Mucosa of stomach (tissue), 1 donor: ENCODE measurements around the gene PIMREG.
"Not testable (repeated sequence)": the region's sequence is repeated elsewhere in the genome, so short reads cannot be mapped to it uniquely, and the experiment has no call there.

Experiments used
- H3K27me3 ChIP-seq: one replicate; pipeline ENCODE4 v1.7.0; 2013; ENCODE audit warnings: mild to moderate bottlenecking, low read length; ENCODE audit not compliant: control insufficient read depth, insufficient read depth
- H3K36me3 ChIP-seq: one replicate; pipeline ENCODE4 v1.7.0; 2013; ENCODE audit warnings: low read length; ENCODE audit not compliant: control insufficient read depth, insufficient read depth
- H3K4me1 ChIP-seq: one replicate; pipeline ENCODE4 v1.7.0; 2013; ENCODE audit warnings: mild to moderate bottlenecking, low read length; ENCODE audit not compliant: control insufficient read depth, insufficient read depth
- H3K4me3 ChIP-seq: one replicate; pipeline ENCODE4 v1.7.0; 2013; ENCODE audit warnings: low read length
- H3K9ac ChIP-seq: one replicate; pipeline ENCODE4 v1.7.0; 2013; ENCODE audit warnings: mild to moderate bottlenecking, low read length, moderate library complexity
- H3K9me3 ChIP-seq: one replicate; pipeline ENCODE4 v1.7.0; 2013; ENCODE audit warnings: mild to moderate bottlenecking, low read length, moderate library complexity; ENCODE audit not compliant: control insufficient read depth
- donor health status: Pancreatic carcinoma.

PIMREG gene

DNA sequence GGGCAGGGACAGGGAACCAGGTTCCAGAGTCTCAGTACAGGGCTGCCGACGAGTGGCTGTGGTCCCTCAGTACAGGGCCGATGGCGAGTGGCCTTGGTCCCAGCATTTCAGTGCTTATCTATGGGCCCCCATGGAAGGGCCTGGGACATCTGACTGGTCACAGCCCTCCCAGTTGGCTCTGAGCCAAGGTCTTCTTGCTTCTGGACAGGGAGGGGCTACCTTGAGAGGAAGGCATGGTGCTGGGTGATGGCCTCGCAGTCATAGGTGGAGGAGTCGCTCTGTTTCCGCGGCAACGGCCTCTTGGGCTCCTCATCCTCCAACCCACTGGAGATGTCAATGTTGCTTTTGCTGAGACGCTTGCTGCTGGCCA, 32.5 kb downstream of the PIMREG start:
- Histone ChIP-seq H3K4me3 (no peak overlapping the region), H3K4me1 (no peaks in the 10 kb centered on the region), H3K27me3 (no peaks in the 10 kb centered on the region), H3K9ac (no peak overlapping the region), H3K9me3 (no peaks in the 10 kb centered on the region), H3K36me3 (no peaks in the 10 kb centered on the region)

GRCh38 chr17:6477831-6478383, 33.7 kb downstream of the PIMREG start:
- no peak overlapping the region for H3K4me3 ChIP-seq
- no peaks in the 10 kb centered on the region for H3K9me3 ChIP-seq
- H3K36me3 ChIP-seq: no peaks in the 10 kb centered on the region
- H3K27me3 ChIP-seq: no peaks in the 10 kb centered on the region
- no peaks in the 10 kb centered on the region for H3K4me1 ChIP-seq
- H3K9ac ChIP-seq: no peak overlapping the region

DNA sequence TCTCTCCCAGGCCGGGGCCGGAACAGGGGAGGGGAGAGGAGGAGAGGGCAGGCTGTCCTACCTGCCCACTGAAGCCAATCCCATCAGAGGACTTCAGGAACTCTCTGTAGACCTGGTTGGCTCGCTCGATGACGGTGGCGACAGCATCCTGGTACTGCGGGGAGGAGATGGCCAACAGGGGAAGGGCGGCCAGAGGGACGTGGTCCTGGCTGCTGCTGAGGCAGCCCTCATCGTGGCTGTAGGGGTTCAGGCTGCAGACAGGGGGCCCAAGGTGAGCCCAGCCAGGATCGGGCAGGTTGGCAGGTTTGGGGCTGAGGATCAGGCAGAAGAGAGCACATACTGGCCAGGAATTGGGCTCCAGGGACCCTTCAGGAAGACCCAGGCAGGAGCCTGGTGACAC, 34.2 kb downstream of the PIMREG start:
- no peaks in the 10 kb centered on the region for H3K36me3 ChIP-seq
- H3K27me3 ChIP-seq: no peaks in the 10 kb centered on the region
- H3K9ac ChIP-seq: no peak overlapping the region
- H3K9me3 ChIP-seq: no peaks in the 10 kb centered on the region
- H3K4me1 ChIP-seq: no peaks in the 10 kb centered on the region
- H3K4me3 ChIP-seq: no peak overlapping the region

DNA sequence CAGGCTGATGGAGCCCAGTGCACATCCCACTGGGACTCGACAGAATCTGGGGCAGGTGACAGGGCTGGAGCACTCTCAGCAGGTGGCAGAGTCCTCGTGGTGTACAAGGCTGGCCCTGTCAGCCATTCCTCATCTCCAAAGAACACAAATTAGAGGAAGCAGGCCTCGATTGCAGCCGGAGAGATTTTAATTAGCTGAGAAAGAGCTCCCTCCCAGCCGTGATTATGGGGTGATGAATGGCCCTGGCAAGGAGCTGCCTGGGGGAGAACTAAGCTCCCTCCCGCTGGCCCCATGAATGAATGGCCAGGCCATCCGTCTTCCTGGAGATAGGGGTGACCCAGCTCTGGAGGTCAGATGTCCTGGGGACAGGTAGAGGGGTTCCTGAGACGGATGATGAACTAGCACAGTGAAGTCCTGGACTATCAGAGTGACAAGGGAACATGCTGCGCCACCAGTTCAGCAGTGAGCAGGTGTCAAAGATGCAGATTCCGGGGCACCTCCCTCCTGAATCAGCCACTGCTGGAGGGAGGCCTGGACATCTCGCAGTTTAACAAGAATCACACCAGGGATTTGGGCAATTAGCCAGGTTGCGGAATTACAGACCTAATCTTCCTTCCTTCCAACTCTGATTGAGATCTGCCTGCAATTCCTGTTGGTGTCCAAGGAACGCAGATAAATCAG, 35.5 kb downstream of the PIMREG start:
- no peak overlapping the region for H3K4me3 ChIP-seq
- H3K9me3 ChIP-seq: no peaks in the 10 kb centered on the region
- H3K9ac ChIP-seq: no peak overlapping the region
- no peaks in the 10 kb centered on the region for H3K4me1 ChIP-seq
- no peaks in the 10 kb centered on the region for H3K27me3 ChIP-seq
- H3K36me3 ChIP-seq: no peaks in the 10 kb centered on the region

DNA sequence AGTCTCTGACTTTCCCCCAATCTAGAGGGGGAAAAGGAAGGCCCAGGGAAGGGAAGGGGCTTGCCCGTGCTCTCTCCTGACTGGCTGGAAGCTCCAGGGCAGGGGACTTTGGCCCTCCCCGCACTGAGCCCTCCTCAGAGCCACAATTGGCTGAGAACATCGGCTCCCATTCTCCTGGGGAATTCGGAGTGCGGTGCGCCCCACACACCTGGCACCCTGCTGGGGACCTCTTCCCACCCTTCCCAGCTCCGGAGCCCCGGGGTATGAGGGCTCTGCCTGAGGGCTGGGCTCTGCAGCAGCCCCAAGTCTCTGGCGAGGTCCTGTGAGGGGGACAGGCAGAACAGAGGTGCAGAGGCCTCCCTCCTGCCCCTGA, 36.0 kb downstream of the PIMREG start:
- no peaks in the 10 kb centered on the region for H3K27me3 ChIP-seq
- no peaks in the 10 kb centered on the region for H3K36me3 ChIP-seq
- H3K9ac ChIP-seq: no peak overlapping the region
- H3K9me3 ChIP-seq: no peaks in the 10 kb centered on the region
- H3K4me3 ChIP-seq: no peak overlapping the region
- no peaks in the 10 kb centered on the region for H3K4me1 ChIP-seq

- no peak overlapping the region for H3K9ac ChIP-seq
- H3K27me3 ChIP-seq: no peaks in the 10 kb centered on the region
- H3K4me3 ChIP-seq: no peak overlapping the region
- H3K4me1 ChIP-seq: no peaks in the 10 kb centered on the region
- H3K9me3 ChIP-seq: no peaks in the 10 kb centered on the region
- H3K36me3 ChIP-seq: no peaks in the 10 kb centered on the region
Measured at GRCh38 chr17:6482105-6482455, 37.8 kb downstream of the PIMREG start.

DNA sequence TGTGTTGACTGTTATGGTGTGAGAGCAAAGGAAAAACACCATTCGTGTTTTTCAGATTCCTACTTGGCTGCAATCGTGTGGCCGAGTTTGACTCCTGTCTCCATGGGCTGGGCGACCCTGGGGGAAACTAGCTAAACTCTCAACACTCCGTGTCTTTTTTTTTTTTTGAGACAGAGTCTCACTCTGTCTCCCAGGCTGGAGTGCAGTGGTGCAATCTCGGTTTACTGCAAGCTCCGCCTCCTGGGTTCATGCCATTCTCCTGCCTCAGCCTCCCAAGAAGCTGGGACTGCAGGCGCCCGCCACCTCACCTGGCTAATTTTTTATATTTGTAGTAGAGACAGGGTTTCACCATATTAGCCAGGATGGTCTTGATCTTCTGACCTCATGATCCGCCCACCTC, 38.5 kb downstream of the PIMREG start:
- not testable (repeated sequence) for H3K9me3 ChIP-seq, H3K4me1 ChIP-seq, H3K4me3 ChIP-seq, H3K9ac ChIP-seq, H3K36me3 ChIP-seq, H3K27me3 ChIP-seq

- no peaks in the 10 kb centered on the region for H3K36me3 ChIP-seq
- no peaks in the 10 kb centered on the region for H3K4me1 ChIP-seq
- no peak overlapping the region for H3K9ac ChIP-seq
- H3K9me3 ChIP-seq: no peaks in the 10 kb centered on the region
- no peaks in the 10 kb centered on the region for H3K27me3 ChIP-seq
- H3K4me3 ChIP-seq: no peak overlapping the region
Measured at GRCh38 chr17:6483507-6483906, 39.3 kb downstream of the PIMREG start.

GRCh38 chr17:6485646-6486412, 41.6 kb downstream of the PIMREG start:
- no peaks in the 10 kb centered on the region for H3K4me1 ChIP-seq
- H3K4me3 ChIP-seq: no peak overlapping the region
- no peaks in the 10 kb centered on the region for H3K36me3 ChIP-seq
- no peak overlapping the region for H3K9ac ChIP-seq
- H3K9me3 ChIP-seq: no peaks in the 10 kb centered on the region
- H3K27me3 ChIP-seq: no peaks in the 10 kb centered on the region

DNA sequence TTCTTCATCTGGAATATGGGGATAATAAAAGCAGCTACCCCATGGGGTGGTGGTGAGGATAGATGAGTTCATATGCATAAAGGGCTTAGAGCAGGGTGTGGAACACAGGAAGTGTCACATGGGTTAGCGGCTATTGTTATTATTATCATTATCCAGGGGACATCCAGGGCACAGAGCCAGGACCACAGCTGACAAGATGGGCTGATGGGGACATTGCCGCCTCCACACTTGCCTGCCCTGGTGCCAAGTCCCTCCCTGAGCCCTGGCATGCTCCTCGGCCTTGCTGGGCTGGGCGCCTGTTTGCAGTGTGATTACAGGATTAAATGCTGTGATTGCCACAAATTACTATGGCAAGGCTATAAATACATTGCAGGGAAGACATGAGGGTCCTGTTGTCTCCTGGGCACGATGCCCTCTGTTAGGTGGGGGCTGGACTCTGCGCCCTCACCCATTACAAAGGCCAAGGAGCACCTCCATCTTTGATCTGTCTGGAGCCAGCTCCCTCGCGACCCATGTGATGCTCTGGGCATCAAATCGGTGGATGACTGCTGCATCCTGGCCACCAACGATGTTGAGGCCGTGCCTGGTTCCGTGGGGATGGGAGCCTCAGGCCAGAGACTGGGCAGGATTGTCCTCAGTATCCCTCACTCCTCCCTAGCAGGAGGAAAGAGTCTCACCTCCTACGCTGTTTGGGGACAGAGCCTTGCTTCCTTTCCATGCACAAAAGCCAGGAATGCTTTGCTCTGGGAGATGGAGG, 43.2 kb downstream of the PIMREG start:
- no peaks in the 10 kb centered on the region for H3K27me3 ChIP-seq
- no peak overlapping the region for H3K4me3 ChIP-seq
- H3K9ac ChIP-seq: no peak overlapping the region
- H3K9me3 ChIP-seq: no peaks in the 10 kb centered on the region
- no peaks in the 10 kb centered on the region for H3K4me1 ChIP-seq
- H3K36me3 ChIP-seq: no peaks in the 10 kb centered on the region

GRCh38 chr17:6488008-6488539, 43.8 kb downstream of the PIMREG start:
- Histone ChIP-seq H3K4me3 (no peak overlapping the region), H3K36me3 (no peaks in the 10 kb centered on the region), H3K4me1 (no peaks in the 10 kb centered on the region), H3K9me3 (no peaks in the 10 kb centered on the region), H3K27me3 (no peaks in the 10 kb centered on the region), H3K9ac (no peak overlapping the region)

DNA sequence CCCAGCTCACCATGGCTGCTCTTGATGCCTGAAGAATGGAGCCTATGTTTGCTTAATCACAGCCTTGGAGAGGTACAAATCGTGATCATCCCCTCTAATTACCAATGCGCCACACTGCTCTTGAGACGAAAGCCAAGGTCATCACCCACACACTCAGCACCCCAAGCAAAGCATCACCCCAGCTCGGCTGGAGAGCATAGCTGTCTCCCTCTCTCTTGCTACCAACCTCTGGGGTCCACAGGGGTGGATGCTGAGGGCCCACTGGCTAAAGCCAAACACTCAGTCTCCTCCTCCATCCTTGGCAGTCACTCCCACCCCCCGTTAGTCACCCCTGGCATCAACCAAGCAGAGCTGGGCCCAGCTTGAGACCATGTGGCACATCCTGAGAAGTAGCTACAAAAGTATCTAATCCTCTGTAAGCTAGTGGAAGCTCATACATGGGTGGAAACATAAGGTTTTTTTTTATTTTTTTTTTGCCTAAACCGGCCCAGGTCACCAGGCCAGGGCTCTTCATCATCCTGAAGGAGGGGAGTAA, 44.8 kb downstream of the PIMREG start:
- no peaks in the 10 kb centered on the region for H3K36me3 ChIP-seq
- H3K9me3 ChIP-seq: no peaks in the 10 kb centered on the region
- H3K9ac ChIP-seq: no peak overlapping the region
- no peak overlapping the region for H3K4me3 ChIP-seq
- H3K27me3 ChIP-seq: no peaks in the 10 kb centered on the region
- no peaks in the 10 kb centered on the region for H3K4me1 ChIP-seq
